Esophagus squamous epithelium (tissue), 4 donors: ENCODE data around the gene RABGAP1L.

Source experiments
- CTCF ChIP-seq, 6 experiments: fragments of 450-650 bp in 4 of 6; fragments of 200-600 bp in 2 of 6; sonication (generic) in 2 of 6; IDR thresholded peaks; one replicate each; pipeline ENCODE4 v1.5.1; 2016 to 2019; ENCODE audit warnings: antibody characterized with exemption in 6 of 6, mild to moderate bottlenecking in 4 of 6, moderate library complexity in 4 of 6
- POLR2A ChIP-seq, 4 donors: fragments of 450-650 bp; IDR thresholded peaks; one replicate each; pipeline ENCODE4 v1.6.1; 2017; ENCODE audit warnings: antibody characterized with exemption in 4 of 4, mild to moderate bottlenecking in 4 of 4, moderate library complexity in 3 of 4

- TF ChIP-seq CTCF (IDR thresholded peaks at IDR 0.05) (no peak), POLR2A (IDR thresholded peaks at IDR 0.05) (no peak)
Observed at GRCh38 chr1:174445351-174445750, 286.0 kb downstream of the RABGAP1L start.
